Measurements from ENCODE around the gene CLRN3.

GRCh38 chr10:127918572-127918971 lies 25.8 kb upstream of the CLRN3 start:
- TF ChIP-seq ZNF747 (tag by site-specific recombination; IDR thresholded peaks at IDR 0.05) (no peak), TCF7L2 (IDR thresholded peaks at IDR 0.05; ENCODE audit: borderline replicate concordance, low read depth, low read length) (no peak), ZNF169 (tag by site-specific recombination; IDR thresholded peaks at IDR 0.05) (no peak)

Data from HEK293 (cell line).